Sciatic nerve (tissue), 2 donors: ENCODE measurements around the gene UACA. TPM values are rescaled to one million over a fixed set of nuclear protein-coding genes. Genes with fewer than 3 reads are reported as not detected.
"Not testable (repeated sequence)": the region's sequence is repeated elsewhere in the genome, so short reads cannot be mapped to it uniquely, and the experiment has no call there.

Experiments
- ATAC-seq: fragments of 200-7000 bp; cut with Tn5 transposase; one replicate; pipeline ENCODE4 v1.9.1; 2020; ENCODE audit warnings: mild to moderate bottlenecking, moderate library complexity
- DNase-seq: peaks from one replicate; pipeline ENCODE4 v3.0.0-alpha.2; 2020; ENCODE audit warnings: low spot score
- intact Hi-C: fragments of 100-400 bp; cut with DNase I; formaldehyde crosslinking; loops from one replicate; pipeline ENCODE4 v1.14.2; 2022
- total RNA-seq: library from RNA; stranded (reverse); fragmentation: NEBNext Ultra II Directional; extraction: Animal tissue kit (Norgen Biotek cat#: 25700); gene quantifications from one replicate; pipeline ENCODE4 v1.2.1, GENCODE V29; 2021
- donor health status: DM: no; HTN: no; CAD: no.
- donor health status: DM: no; HTN: no; CAD: no.

UACA gene, protein sequence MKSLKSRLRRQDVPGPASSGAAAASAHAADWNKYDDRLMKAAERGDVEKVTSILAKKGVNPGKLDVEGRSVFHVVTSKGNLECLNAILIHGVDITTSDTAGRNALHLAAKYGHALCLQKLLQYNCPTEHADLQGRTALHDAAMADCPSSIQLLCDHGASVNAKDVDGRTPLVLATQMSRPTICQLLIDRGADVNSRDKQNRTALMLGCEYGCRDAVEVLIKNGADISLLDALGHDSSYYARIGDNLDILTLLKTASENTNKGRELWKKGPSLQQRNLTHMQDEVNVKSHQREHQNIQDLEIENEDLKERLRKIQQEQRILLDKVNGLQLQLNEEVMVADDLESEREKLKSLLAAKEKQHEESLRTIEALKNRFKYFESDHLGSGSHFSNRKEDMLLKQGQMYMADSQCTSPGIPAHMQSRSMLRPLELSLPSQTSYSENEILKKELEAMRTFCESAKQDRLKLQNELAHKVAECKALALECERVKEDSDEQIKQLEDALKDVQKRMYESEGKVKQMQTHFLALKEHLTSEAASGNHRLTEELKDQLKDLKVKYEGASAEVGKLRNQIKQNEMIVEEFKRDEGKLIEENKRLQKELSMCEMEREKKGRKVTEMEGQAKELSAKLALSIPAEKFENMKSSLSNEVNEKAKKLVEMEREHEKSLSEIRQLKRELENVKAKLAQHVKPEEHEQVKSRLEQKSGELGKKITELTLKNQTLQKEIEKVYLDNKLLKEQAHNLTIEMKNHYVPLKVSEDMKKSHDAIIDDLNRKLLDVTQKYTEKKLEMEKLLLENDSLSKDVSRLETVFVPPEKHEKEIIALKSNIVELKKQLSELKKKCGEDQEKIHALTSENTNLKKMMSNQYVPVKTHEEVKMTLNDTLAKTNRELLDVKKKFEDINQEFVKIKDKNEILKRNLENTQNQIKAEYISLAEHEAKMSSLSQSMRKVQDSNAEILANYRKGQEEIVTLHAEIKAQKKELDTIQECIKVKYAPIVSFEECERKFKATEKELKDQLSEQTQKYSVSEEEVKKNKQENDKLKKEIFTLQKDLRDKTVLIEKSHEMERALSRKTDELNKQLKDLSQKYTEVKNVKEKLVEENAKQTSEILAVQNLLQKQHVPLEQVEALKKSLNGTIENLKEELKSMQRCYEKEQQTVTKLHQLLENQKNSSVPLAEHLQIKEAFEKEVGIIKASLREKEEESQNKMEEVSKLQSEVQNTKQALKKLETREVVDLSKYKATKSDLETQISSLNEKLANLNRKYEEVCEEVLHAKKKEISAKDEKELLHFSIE (N-terminal part only)
- total RNA-seq = 251 TPM

DNA sequence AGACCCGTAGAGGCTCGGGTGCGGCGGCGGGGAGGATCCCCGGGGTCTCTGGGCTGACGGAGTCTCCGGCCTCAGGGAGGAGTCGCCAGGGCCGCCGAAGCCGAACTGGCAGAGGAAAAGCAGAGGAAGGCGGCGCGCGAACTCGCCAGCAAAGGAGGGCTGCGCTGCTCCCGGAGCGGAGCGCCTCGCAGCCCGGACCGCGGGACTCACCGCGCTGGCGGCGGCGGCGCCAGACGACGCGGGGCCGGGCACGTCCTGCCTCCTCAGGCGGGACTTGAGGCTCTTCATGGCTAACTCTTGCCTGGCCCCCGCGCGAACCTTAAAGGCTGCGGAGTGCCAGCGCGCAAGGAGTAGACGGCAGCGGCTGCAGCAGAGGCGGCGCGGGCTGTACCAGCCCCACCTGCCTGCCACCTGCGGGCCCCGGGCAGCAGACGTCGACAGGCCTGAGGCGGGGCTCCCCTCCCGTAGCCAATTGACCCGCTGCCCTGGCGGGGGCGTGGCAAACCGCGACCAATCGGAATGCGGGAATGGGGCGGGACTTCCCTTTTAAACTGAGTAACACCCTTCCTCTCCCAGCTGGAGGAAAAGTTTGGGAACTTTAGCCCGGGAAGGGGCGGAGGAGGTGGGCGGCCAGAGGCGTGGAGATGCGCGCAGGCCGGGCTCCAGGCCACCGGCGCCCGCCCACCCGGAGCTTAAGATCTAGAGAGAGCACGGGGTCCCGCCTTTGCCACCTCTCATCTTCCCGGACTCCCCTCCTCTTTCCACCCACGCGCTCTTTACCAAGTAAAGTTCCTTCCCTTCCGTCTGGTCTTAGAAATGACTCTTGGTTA, at the start of gene UACA:
TSS of gene UACA (minus strand) at position 439 of the 830 bp plus-strand sequence. CDS start at position 288, 151 bp downstream.
- DNase-seq (peak; percentile 99), ATAC-seq (peak; percentile 96)
- intact Hi-C loops = no loop called here

DNA sequence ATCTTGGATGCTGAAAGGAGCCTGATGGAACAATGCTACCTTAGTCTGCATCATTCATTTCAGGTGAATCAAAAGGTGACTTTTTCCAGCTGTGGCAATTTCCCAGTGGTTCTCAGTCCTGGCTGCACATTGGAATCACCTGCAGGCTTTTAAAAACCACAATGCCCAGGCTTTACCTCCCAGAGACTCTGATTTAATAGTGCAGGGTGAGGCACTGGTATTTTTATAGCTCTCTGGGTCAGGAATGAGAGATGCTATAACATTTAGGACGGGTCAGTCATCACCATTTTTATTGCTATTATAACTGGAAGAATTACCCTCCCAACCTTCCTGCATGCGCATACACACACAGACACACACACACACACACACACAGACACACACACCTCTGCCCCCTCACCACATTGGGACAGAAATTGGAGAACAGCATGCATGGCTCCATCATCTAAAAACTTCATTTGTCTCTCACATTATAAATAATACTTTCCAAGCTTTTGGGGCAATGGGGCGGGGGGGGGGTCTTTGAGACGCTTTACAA, 49.5 kb upstream of the UACA start:
- intact Hi-C loops = loop anchor here (5.0 kb wide), 1 partner anchor 136 kb away; no protein-coding TSS in a partner anchor
- no peak for ATAC-seq

DNA sequence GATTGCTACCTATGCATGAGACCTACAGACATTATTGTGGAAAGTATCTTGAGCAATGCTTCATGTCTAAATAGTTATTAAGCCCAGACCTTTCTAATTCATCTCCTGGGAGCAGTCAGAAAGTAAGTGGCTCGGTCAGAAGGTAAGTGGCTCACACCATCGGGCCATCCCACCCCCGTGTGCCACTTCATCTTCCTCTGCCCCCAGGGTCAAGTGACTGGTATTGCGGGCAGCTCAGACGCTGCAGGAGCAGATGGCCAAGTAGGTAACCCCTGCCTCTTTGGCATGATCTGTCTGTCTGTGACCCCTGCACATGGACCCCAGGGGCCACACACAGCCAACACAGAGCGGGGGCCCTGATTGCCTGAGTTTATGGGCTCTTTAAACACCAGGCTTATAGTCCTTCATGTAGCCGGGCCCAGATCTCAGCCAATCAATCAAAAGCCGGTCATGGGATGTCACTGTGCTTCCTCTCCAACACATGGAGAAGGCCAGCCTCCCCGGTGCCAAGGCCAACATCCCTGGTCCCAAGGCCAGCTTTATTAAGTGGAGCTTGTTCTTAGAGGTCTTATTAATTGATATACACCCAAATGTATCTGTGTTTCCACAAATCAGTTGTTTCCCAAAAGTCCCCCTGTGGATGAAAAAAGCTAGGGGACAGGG, 47.7 kb upstream of the UACA start:
- ATAC-seq (no peak), DNase-seq (no peak)
- intact Hi-C loops = loop anchor here (5.0 kb wide), 1 partner anchor 134 kb away; no protein-coding TSS in a partner anchor

More for the DNA sequence above, 49.5 kb upstream of the UACA start:
- no peak for DNase-seq

DNA sequence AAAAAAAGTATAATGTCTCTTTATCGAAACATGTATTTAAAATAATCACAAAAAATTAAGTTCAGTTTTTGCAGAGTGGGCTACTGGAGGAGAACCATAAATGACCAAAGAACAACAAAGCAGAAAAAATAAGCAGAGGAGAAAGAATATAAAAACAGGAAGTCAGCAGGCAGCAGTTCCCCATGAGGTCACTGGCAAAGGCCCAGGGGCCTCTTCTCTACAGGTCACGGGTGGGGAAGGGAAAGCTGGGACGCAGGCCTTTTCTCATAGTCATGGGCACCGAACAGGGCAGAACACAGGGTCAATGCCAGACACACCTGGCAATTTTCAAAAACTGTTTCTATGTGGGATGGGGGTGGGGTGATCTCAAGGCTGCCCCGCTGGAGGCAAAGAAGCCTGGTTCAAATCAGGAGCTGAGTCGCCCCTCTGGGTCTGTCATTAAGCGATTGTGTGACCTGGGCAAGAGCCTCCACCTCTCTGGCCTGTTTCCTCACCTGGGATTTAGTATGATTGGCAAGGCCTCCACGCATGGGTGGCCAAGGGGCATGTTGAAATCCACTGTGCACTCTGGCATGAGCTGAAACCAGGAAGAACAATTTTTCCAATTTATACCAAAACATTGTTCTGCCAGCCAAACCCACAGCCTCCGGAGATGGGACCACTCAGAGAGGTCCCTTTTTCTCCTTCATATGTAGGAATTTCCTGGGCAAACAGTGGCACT, 43.8 kb upstream of the UACA start:
- ATAC-seq (peak; percentile 88), DNase-seq (peak; percentile 86)
- intact Hi-C loops = no loop called here

DNA sequence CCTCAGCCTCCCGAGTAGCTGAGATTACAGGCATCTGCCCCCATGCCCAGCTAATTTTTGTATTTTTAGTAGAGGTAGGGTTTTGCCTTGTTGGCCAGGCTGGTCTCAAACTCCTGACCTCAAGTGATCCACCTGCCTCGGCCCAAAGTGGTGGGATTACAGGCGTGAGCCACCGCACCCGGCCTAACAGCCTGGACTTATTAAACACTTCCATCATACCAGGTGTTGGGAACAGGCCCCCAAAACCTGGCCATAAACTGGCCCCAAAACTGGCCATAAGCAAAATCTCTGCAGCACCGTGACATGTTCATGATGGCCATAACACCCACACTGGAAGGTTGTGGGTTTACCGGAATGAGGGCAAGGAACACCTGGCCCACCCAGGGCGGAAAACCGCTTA, 41.0 kb upstream of the UACA start:
- DNase-seq, ATAC-seq, intact Hi-C loops: not testable (repeated sequence)

DNA sequence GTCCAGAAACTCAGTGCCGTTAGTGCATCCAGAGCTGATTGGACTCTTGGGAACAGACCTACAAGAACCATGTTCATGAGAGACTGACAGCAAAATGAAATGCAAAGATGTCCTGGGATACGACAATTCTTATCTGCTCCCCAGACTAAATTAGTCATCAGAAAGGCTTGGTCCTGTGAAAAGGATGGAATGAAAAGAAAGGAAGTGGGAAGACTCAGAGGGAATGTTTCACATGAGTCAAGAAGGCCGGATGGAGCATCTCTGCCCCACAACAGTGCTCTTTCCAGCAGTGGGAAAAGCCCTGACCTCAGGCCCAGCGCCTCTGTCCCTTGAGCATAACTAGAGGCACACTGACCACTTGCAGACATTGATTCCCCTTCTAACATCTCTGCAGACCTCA, 39.3 kb upstream of the UACA start:
- intact Hi-C loops = no loop called here
- no peak for ATAC-seq
- DNase-seq = no peak

DNA sequence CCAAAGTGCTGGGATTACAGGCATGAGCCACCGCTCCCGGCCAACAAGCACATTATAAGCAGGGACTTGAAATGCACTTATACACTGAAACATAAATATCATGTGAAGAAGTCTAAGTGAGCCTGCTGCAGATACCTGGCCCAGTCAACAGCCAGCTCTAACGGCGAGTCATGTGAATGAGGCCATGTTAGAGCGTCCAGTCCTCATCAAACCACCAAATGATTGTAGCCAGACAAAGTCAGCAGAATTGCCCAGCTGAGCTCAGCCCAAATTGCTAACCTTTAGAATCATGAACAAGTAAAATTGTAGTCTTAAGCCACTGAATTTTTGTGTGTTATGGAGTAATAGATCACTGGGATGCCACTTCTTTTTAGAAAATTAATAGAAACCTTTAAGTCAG, 37.8 kb upstream of the UACA start:
- intact Hi-C loops = no loop called here
- no peak for ATAC-seq
- DNase-seq = no peak

DNA sequence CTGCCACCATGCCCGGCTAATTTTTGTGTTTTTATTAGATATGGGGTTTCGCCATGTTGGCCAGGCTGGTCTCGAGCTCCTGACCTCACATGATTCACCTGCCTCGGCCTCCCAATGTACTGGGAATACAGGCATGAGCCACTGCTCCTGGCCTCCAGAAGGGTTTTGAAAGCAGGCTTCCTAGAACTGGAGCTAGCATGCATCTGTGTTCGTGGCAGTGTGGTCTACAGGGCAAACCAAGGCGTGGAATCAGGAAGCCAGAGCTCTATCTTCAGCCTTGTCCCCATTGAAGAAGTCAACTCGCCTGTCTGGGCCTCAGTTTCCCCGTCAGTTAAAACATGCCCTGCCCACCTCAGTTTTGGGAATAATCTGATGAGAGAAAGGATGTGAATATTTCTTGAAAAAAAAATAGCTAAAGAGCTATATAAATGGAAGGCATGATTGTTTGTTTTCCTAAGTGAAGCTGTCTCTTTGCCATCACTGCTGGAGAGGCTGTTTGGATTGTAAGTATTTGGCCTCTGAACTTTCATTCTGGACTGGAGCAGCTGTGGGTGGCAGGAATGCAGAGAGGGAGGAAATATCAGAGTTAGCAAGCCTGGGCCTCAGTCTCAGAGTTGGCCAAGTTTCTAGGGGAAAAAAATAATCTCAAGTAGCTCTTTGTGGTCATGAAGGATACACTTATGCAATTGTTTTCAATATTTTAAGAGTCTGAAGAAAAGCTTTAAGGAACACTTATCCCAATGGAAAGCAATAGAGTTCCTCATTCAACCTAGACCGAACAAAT, 36.5 kb upstream of the UACA start:
- ATAC-seq (peak; percentile 94), DNase-seq (no peak)
- intact Hi-C loops = no loop called here

DNA sequence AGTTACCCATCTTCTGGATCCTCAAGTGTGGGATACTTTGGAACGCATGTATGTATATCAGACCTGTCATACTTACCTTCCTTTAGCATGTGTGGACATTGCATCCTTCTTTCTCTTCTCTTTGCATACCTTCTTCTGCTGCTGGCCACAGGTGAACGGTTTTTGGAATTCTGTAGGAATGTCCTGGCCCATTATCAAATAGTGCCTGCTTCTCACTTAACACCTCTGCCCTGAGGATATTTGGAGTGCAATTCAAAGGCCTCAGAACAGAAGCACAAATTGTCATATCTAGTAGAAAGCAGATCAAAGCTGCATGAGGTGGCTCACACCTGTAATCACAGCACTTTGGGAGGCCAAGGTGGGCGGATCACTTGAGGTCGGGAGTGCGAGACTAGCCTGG, 34.1 kb upstream of the UACA start:
- DNase-seq = no peak
- no peak for ATAC-seq
- intact Hi-C loops = no loop called here

DNA sequence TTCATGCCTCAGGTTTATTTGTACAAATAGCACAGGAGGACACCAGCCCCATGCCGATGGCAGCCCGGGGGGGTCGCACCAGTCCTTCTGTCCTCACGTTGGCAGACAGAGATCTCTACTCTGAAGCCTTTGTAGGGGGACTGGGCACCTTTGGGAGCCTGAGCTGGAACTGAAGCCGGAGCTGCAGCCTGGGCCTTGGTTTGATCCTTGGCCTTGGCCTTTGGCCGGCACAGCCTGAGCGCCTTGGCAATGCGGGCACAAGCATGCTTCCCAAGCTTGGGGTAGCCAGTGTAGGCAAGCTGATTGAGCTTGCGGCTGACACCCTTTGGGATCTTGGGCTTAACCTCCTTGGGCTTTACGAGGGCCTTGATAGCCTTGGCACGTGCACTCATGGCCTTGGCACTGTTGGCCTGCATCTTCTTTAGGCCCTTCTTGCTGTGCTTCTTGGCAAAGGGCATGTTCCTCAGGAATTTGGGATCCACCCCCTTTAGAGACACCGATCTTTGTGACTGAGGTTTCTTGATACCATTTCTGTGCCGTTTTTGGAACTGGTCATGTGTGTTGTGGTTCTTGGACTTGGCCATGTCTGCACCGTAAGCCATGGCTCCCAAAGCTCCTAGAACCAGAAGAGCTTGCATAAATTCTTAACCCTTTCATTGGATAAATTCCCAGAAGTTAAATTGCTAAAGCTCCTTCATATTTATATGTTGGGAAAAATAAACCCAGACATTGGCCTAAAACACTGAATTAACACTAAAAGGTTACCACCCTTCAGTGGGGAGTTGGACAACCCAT, 33.4 kb upstream of the UACA start:
- intact Hi-C loops = no loop called here
- DNase-seq (no peak), ATAC-seq (no peak)

DNA sequence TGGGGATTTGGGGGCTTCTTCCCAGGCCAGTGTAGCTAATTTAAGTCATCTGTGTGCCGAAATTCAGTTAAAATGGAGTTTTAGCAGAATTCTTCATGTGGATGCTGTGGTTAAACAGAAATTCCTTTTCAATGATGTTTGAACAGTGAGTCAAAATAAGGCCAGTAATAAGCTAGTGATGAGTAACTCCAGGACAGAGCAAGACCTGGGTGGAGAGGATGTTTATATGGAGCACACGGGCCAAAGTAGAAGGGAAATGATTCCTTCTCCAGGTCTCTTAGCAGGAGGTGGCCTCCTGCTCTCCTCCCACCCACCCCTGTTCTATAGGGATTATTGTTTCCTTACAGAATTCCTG, 31.9 kb upstream of the UACA start:
- intact Hi-C loops = no loop called here
- DNase-seq = no peak
- peak; percentile 83 for ATAC-seq

DNA sequence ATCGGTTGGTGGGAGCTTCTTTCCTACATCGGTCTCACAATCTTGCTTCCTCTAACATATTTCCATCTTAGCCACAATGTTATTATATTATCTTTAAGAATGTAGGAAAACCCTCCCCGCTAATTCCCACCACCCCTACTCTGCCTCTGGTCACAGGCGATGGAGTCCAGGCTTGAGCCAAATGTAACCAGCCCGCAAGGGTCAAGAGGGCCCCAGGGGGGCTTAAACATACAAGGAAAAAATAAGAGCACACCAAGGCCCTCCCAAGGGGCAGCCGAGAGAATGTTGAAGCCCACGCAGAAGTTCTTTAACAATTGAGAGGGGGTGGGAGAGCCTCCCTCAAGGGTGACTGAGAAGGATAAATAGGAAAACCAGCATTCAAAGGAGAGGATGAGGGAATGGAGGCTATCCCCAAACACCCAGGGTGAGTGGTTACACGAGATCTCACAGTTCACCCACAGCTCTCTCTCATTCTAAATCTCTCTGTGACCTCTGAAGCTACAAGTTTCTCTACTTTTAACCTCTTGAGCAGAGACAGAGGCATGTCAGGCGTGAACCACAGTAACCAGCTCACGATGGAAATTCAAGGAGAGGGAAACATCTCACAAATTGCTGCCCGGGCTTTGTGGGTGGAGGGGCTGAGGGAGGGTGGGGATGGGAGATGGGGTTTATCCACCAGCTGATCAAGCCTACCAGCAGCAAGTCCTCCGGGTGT, 31.4 kb upstream of the UACA start:
- ATAC-seq (peak; percentile 58), DNase-seq (no peak)
- intact Hi-C loops = no loop called here

DNA sequence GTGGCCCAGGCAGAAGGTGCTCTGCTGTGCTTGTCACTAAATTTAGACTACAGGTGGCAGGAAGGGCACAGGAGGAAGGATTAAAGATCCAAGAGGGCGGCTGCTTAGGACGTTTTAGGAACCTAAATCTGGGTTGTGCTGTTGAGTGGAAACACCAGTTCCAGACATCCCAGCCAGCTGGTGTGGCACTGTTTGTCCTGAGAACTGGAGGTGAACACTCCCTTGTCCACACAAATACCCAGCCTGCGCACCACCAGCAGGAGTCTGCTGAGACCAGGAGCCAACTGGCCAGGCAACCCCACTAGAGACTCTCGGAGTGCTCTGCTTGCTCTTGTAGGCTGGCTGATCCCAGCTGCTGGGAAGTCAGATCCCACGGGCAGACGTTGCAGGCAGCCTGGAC, 30.3 kb upstream of the UACA start:
- ATAC-seq (no peak), DNase-seq (no peak)
- intact Hi-C loops = no loop called here

DNA sequence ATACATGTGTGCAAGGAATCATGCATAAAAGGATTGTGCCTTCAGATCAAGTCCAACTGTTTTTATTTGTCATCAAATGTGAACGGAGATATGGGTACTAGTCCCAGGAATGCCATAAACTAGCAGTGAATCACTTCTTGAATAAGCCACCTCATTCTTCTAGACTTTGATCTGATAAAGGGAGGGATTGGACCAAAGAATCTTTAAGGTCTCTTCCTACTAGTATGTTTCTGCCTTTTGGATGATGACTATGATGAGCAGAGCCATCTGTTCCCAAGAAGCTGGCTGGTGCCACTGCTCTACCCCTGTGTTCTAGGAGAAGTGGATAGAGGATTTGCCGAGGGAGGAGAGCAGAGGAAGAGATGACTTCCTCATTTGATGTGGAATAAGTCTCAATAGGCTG, 28.8 kb upstream of the UACA start:
- ATAC-seq = no peak
- intact Hi-C loops = no loop called here
- DNase-seq = no peak

DNA sequence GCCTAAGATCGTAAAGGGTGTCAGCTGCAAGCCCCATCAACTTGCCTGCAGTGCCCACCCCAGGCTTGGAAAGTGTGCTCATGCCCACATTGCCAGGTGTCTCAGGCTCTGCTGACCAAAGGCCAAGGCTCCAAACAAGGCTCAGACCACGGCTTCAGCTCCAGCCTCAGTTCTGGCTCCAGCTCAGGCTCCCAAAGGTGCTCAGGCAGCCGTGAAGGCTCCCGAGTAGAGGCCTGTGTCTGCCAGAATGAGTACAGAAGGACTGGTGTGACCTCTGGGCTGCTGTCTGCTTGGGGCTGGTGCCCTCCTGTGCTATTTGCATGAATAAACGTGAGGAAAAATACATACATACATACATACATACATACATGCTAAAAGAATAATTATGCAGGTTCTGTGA, 27.9 kb upstream of the UACA start:
- intact Hi-C loops = no loop called here
- no peak for DNase-seq
- no peak for ATAC-seq
